ENCODE data around the gene SRSF1. TPM values are rescaled to one million over a fixed set of nuclear protein-coding genes. Genes with fewer than 3 reads are reported as not detected.

SRSF1 gene
- total RNA-seq, 2 experiments from 2014 or later = 298 to 304 TPM

DNA sequence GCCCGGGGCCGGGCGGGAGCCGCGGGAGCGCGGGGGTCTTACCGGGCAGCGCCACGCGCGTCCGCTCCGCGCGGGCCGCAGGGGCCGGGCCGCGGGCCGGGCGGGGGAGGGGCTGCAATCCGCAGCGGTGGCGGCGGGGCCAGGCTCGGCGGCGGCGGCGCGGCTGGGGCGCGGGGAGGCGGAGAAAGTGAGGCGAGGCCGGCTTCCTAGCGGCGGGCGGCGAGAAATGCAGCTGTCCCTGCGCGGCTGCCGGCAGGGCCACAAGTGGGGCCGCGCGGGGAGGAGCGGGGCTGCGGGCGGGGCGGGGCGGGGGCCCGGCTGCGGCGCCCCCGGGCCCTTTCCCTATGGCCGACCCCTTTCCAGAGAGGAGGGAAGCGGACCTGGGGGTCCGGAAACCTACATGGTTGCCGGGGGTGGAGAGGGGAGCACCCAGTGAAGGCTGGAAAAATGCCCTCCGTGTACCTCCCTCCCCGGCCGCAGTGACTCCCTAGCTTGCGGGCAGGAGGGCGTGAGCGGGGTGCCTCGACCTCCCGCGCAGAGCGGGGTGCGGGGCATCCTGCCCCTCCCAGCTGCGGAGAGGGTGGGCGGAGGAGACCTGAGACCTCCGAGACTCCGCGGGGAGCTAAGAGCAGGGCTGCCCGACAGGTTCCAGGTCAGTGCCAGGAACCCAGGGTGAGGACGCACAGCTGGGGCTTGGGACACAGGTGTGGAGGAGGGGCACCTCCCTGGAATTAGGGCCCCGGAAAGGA lies 51.7 kb downstream of the SRSF1 start, which contains the start of gene CUEDC1:
Gene CUEDC1 (minus strand): TSS at position 230 of the 749 bp plus-strand sequence. CDS start 69,848 bp downstream, outside the sequence.
- no peak within 1 kb of the TSS for H3K27ac Mint-ChIP-seq
- POLR2A ChIA-PET = interaction anchor here (0.6 to 1.8 kb wide), 8 partner anchors 8 to 377 kb away, joined by 3 to 6 read pairs (median 4); partner anchors contain the start of genes MRPS23 and SRSF1
- H3K36me3 Mint-ChIP-seq (ENCODE audit: low read depth) = no peaks in the 10 kb centered on the region
- no peaks in the 10 kb centered on the region for H3K9me3 Mint-ChIP-seq
- peak within 1 kb of the TSS; percentile 37 for H3K4me3 Mint-ChIP-seq
- H3K27me3 Mint-ChIP-seq = peaks cover 52% of the 10 kb centered on the region
- peak; percentile 65 for DNase-seq
- peaks cover 36% of the 10 kb centered on the region for H3K4me1 Mint-ChIP-seq
- CTCF ChIA-PET = interaction anchor here (0.9 to 1.8 kb wide), 10 partner anchors 8 to 121 kb away, joined by 3 to 9 read pairs (median 4); no protein-coding TSS in a partner anchor

DNA sequence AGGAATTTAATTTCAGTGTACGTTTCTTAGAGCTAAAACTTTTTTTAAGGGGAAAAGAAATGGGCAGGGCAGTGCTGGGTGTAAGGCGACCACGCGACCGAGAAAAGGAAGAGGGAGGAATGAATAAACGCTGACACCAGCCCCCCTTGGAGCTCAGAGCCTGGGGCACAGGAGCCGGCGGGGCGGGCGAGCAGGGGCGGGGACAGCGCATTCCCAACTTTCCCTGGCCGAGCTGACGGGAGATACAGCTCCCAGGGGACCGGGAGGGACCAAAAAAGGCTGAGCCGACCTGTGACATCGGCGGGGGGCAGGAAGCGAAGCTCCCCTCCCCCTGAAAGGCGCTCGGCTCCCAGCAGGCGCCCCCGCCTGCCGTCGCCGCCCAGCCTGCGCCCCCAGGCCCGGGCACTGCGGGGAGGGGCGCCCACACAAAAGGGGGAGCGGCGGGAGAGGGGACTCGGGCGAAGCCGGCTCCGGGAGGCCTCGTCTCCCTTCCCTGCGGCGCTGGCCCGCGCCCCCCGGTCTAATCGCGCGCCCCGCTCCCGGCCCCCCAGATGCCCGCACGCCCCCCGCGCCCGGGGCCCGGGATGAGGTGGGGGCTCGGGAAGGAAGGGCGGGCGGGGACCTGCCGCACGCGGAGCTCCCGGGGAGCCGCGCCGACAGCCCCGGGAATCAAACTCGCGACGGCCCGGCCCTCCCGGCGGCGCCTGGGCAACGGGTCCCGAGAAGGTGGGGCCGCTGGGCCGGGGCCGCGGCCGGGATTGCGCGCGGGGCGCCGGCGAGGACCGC lies 52.5 kb downstream of the SRSF1 start:
- ChIA-PET POLR2A (interaction anchor here (1.1 to 1.8 kb wide), 5 partner anchors 32 to 105 kb away, joined by 3 to 5 read pairs (median 4); partner anchors contain the start of genes MRPS23 and SRSF1), CTCF (interaction anchor here (1.0 kb wide), 1 partner anchor 53 kb away, joined by 3 read pairs; no protein-coding TSS in a partner anchor)
- H3K27me3 Mint-ChIP-seq = peaks cover 49% of the 10 kb centered on the region
- H3K4me3 Mint-ChIP-seq = peak overlapping the region; percentile 36
- DNase-seq = no peak
- no peaks in the 10 kb centered on the region for H3K36me3 Mint-ChIP-seq (ENCODE audit: low read depth)
- no peak overlapping the region for H3K27ac Mint-ChIP-seq
- H3K9me3 Mint-ChIP-seq = no peaks in the 10 kb centered on the region
- peaks cover 42% of the 10 kb centered on the region for H3K4me1 Mint-ChIP-seq

DNA sequence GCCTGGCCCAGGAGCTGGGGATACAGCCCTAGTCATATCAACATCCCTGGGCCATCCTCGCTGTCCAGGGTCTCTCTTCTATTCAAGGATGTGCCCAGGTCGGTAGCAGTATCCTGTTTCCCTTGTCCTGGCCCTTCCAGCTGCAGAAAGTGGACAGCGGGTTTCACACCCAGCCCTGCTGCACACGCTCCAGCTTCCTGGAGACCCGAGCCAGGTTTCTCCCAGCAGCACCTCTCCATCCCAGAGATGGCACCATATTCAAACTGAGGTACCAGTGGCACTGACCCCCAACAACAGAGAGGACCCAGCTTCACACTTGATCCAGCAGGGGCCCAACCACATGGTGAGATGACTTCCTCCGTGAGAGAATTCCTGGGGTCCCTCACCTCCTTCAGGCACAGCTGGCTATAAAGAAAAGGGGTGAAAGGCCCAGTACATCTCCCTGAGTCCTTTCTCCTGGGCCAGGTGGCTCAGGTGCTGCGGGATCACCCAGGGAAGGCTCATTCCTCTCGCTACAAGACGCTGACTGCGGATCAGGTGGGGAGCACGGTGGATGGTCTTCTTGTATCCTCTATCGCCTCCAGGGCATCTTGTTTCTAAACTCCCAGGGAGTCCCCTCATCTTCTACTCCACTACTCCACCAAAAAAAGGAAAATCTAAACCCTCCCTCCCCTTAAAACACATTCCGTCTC lies 53.2 kb downstream of the SRSF1 start:
- Mint-ChIP-seq H3K4me1 (peaks cover 48% of the 10 kb centered on the region), H3K9me3 (no peaks in the 10 kb centered on the region), H3K27me3 (peaks cover 44% of the 10 kb centered on the region), H3K36me3 (ENCODE audit: low read depth) (no peaks in the 10 kb centered on the region), H3K4me3 (peak overlapping the region; percentile 36), H3K27ac (no peak overlapping the region)
- no peak for DNase-seq
- ChIA-PET POLR2A (interaction anchor here (1.1 to 1.8 kb wide), 5 partner anchors 33 to 390 kb away, joined by 3 to 5 read pairs (median 4); partner anchors contain the start of gene SRSF1), CTCF (interaction anchor here (0.7 kb wide), 1 partner anchor 25 kb away, joined by 3 read pairs; no protein-coding TSS in a partner anchor)

Other genes starting within 250 kb of the SRSF1 start
- gene MRPS23, start 157.2 kb downstream of the SRSF1 start, total RNA-seq = 10 to 100 TPM; 30.8 to 35.3 TPM
- under 1 TPM in 1 of 2 experiments, not detected in 1; 0.25 TPM for gene CUEDC1, start 51.8 kb downstream of the SRSF1 start, total RNA-seq
- 10 to 100 TPM; 44.6 to 46.6 TPM for gene VEZF1, start 19.0 kb downstream of the SRSF1 start, total RNA-seq
- gene DYNLL2, start 76.2 kb upstream of the SRSF1 start, total RNA-seq = 10 to 100 TPM; 29.4 to 29.7 TPM
- under 1 TPM; 0.83 to 0.88 TPM for gene OR4D1, start 141.1 kb upstream of the SRSF1 start, total RNA-seq
- gene OR4D2, start 159.7 kb upstream of the SRSF1 start, total RNA-seq = not detected
- not detected for gene EPX, start 185.5 kb upstream of the SRSF1 start, total RNA-seq
- gene MKS1, start 212.0 kb upstream of the SRSF1 start, total RNA-seq = 10 to 100 TPM; 18.7 to 19.8 TPM
- gene LPO, start 231.3 kb upstream of the SRSF1 start, total RNA-seq = not detected

Data from activated CD4-positive, alpha-beta memory T cell treated with anti-CD3 and anti-CD28 coated beads, Interleukin-2, amount 10 ng/mL, durations not matched to agents 7 days and 5 days (primary cell).